IPS-15b (cell line): ENCODE results near the gene LHX8.
"Not testable (repeated sequence)": the region's sequence is repeated elsewhere in the genome, so short reads cannot be mapped to it uniquely, and the experiment has no call there.

Experiments used
- H3K27me3 ChIP-seq: one replicate; pipeline ENCODE4 v1.6.1; 2013; ENCODE audit warnings: low read length; ENCODE audit not compliant: control insufficient read depth, insufficient read depth
- H3K36me3 ChIP-seq: one replicate; pipeline ENCODE4 v1.6.1; 2013; ENCODE audit warnings: low read length; ENCODE audit not compliant: control insufficient read depth, insufficient read depth
- H3K4me1 ChIP-seq: one replicate; pipeline ENCODE4 v1.6.1; 2013; ENCODE audit warnings: mild to moderate bottlenecking, low read length; ENCODE audit not compliant: control insufficient read depth, insufficient read depth
- H3K4me3 ChIP-seq: one replicate; pipeline ENCODE4 v1.5.1; 2013; ENCODE audit warnings: low read depth, low read length
- H3K9ac ChIP-seq: one replicate; pipeline ENCODE4 v1.6.1; 2013; ENCODE audit warnings: low read depth, mild to moderate bottlenecking, low read length
- H3K9me3 ChIP-seq: one replicate; pipeline ENCODE4 v1.6.1; 2013; ENCODE audit warnings: mild to moderate bottlenecking, low read length; ENCODE audit not compliant: control insufficient read depth, insufficient read depth

The LHX8 gene

GRCh38 chr1:75133750-75134646 is at the start of gene LHX8:
Gene LHX8 (plus strand): TSS chr1:75134388. CDS start chr1:75136615, 2,227 bp downstream.
- no peak within 1 kb of the TSS for H3K9ac ChIP-seq
- H3K27me3 ChIP-seq: peaks cover 91% of the 10 kb centered on the region
- peak within 1 kb of the TSS; percentile 62 for H3K4me3 ChIP-seq
- no peaks in the 10 kb centered on the region for H3K9me3 ChIP-seq
- peaks cover 28% of the 10 kb centered on the region for H3K4me1 ChIP-seq
- no peaks in the 10 kb centered on the region for H3K36me3 ChIP-seq

DNA sequence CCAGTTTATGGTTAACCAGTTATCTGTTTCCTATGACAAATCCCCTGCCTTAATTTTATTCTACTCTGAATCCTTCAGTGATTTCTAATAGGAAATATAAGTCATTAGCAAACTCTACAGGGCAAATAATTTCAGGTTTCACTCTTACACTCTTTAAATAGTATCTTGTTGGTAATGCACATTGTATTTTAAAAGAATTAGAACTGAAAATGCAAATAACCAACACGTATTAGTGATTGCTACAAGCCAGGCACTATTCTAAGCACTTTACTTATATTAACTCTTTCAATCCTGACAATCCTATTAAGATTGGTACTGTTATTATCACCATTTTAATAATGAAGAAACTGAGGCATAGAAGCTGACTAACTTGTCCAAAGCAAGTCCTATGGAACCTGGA is 48.3 kb upstream of the LHX8 start:
- no peaks in the 10 kb centered on the region for H3K36me3 ChIP-seq
- H3K27me3 ChIP-seq: no peaks in the 10 kb centered on the region
- H3K4me1 ChIP-seq: peaks cover 25% of the 10 kb centered on the region
- no peak overlapping the region for H3K4me3 ChIP-seq
- no peak overlapping the region for H3K9ac ChIP-seq
- no peaks in the 10 kb centered on the region for H3K9me3 ChIP-seq

- H3K9ac ChIP-seq: no peak overlapping the region
- H3K4me3 ChIP-seq: no peak overlapping the region
- H3K4me1 ChIP-seq: peaks cover 21% of the 10 kb centered on the region
- no peaks in the 10 kb centered on the region for H3K36me3 ChIP-seq
- no peaks in the 10 kb centered on the region for H3K27me3 ChIP-seq
- no peaks in the 10 kb centered on the region for H3K9me3 ChIP-seq
Measured at GRCh38 chr1:75087278-75087677, 46.9 kb upstream of the LHX8 start.

DNA sequence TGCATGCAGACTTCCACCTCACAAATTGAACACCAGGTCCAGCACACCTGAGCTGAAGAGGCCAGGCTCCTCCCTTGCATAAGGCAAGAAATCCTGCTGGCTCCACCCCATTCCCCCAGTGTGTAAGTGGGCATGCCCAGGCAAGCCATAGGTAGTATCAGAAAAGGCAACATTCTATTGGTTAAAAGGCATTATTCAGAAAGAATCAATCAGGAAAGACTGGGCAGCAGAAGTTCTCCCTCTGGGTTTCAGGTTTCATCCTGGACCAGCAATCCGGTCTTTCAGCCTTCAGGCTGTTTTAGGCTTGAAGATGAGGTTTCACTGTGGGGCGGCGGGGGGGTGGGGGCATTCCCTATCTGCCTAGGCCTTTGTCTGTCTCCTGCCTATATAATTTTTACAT is 42.0 kb upstream of the LHX8 start:
- H3K4me3 ChIP-seq: no peak overlapping the region
- no peaks in the 10 kb centered on the region for H3K36me3 ChIP-seq

GRCh38 chr1:75097654-75098053 is 36.5 kb upstream of the LHX8 start:
- Histone ChIP-seq H3K27me3 (no peaks in the 10 kb centered on the region), H3K4me1 (peaks cover 11% of the 10 kb centered on the region), H3K36me3 (no peaks in the 10 kb centered on the region), H3K4me3 (no peak overlapping the region), H3K9me3 (no peaks in the 10 kb centered on the region), H3K9ac (no peak overlapping the region)

More for the DNA sequence above, 42.0 kb upstream of the LHX8 start:
- Histone ChIP-seq H3K27me3 (no peaks in the 10 kb centered on the region), H3K4me1 (peaks cover 4% of the 10 kb centered on the region), H3K9ac (no peak overlapping the region), H3K9me3 (no peaks in the 10 kb centered on the region)

GRCh38 chr1:75099581-75099980 is 34.6 kb upstream of the LHX8 start:
- Histone ChIP-seq H3K9me3 (no peaks in the 10 kb centered on the region), H3K4me3 (no peak overlapping the region)

GRCh38 chr1:75100481-75101092 is 33.6 kb upstream of the LHX8 start:
- Histone ChIP-seq H3K27me3 (no peaks in the 10 kb centered on the region), H3K4me3 (no peak overlapping the region), H3K4me1 (peaks cover 11% of the 10 kb centered on the region), H3K9me3 (no peaks in the 10 kb centered on the region), H3K36me3 (no peaks in the 10 kb centered on the region), H3K9ac (no peak overlapping the region)

More at GRCh38 chr1:75099581-75099980, 34.6 kb upstream of the LHX8 start:
- no peaks in the 10 kb centered on the region for H3K36me3 ChIP-seq
- H3K27me3 ChIP-seq: no peaks in the 10 kb centered on the region
- peaks cover 11% of the 10 kb centered on the region for H3K4me1 ChIP-seq
- no peak overlapping the region for H3K9ac ChIP-seq

- H3K9ac ChIP-seq, H3K4me1 ChIP-seq, H3K9me3 ChIP-seq, H3K36me3 ChIP-seq, H3K4me3 ChIP-seq, H3K27me3 ChIP-seq: not testable (repeated sequence)
Measured at GRCh38 chr1:75112362-75112951, 21.7 kb upstream of the LHX8 start.

GRCh38 chr1:75115654-75116053 is 18.5 kb upstream of the LHX8 start:
- H3K9me3 ChIP-seq: no peaks in the 10 kb centered on the region
- no peaks in the 10 kb centered on the region for H3K36me3 ChIP-seq
- no peak overlapping the region for H3K4me3 ChIP-seq
- H3K9ac ChIP-seq: no peak overlapping the region
- no peaks in the 10 kb centered on the region for H3K27me3 ChIP-seq
- no peaks in the 10 kb centered on the region for H3K4me1 ChIP-seq

DNA sequence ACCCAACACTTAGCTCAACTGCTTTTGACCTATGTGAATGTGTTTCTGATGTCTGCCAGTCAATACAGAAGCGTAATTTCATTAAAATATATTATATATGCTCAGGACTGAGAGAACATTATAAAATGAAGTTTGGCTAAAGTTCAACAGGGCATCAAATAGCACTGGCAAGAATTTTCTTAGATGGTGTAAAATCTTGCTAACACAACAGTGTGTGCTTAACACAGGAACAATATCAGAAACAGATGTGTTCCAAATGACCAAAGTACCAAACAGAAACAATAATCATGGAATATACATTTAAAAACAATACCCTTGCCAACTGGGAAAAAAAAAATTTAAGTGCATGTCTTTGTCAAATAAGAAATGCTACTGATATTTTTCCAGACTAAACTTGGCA is 10.4 kb upstream of the LHX8 start:
- Histone ChIP-seq H3K9ac (no peak overlapping the region), H3K9me3 (no peaks in the 10 kb centered on the region), H3K4me1 (peaks cover 2% of the 10 kb centered on the region), H3K4me3 (no peak overlapping the region), H3K36me3 (no peaks in the 10 kb centered on the region), H3K27me3 (peaks cover 28% of the 10 kb centered on the region)

DNA sequence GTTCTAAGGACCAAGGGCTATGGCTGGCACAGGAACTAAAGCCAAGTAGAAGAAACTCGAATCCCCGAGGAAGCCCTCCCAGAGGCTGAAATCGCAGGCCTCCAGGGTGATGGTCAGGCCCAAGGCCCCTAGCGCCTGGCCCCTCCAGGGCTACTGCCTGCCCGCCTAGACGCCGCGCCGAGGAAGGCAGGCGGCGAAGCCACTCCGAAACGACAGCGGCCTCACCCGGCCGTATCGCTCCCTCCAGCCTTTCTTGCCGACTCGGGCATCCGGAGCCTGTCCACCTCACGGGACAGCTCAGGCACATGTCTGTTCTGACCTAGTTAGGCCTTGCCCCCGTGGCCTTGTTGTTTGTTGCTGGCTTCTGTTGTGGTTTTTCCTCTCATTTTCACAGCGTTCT is 9.7 kb upstream of the LHX8 start:
- H3K27me3 ChIP-seq: peaks cover 36% of the 10 kb centered on the region

More for the DNA sequence above, 9.7 kb upstream of the LHX8 start:
- H3K4me1 ChIP-seq: peaks cover 5% of the 10 kb centered on the region
- no peak overlapping the region for H3K9ac ChIP-seq
- no peaks in the 10 kb centered on the region for H3K36me3 ChIP-seq
- no peaks in the 10 kb centered on the region for H3K9me3 ChIP-seq
- H3K4me3 ChIP-seq: no peak overlapping the region
